SW480 (cell line): Measurements from ENCODE around the gene KCNMA1.
A peak's percentile ranks its signal among the peaks of the same experiment; 100 is the strongest.

Experiments
- DNase-seq: peaks from one replicate; pipeline ENCODE4 v3.0.0-alpha.2; 2016; ENCODE audit warnings: low spot score

The KCNMA1 gene

GRCh38 chr10:77328272-77328816 is 309.3 kb downstream of the KCNMA1 start:
- DNase-seq, result no peak

- DNase-seq, result no peak
These were observed 312.4 kb downstream of the KCNMA1 start for GRCh38 chr10:77325233-77325537.

GRCh38 chr10:77321838-77322237 is 315.8 kb downstream of the KCNMA1 start:
- DNase-seq, result no peak

- DNase-seq, result no peak
These were observed 316.6 kb downstream of the KCNMA1 start for GRCh38 chr10:77320971-77321471.

- no peak for DNase-seq
These were observed 318.1 kb downstream of the KCNMA1 start for GRCh38 chr10:77319557-77319956.

- DNase-seq, result no peak
These were observed 318.9 kb downstream of the KCNMA1 start for GRCh38 chr10:77318739-77319138.

GRCh38 chr10:77317221-77317620 is 320.4 kb downstream of the KCNMA1 start:
- peak; percentile 9 for DNase-seq

GRCh38 chr10:77315496-77316129 is 322.0 kb downstream of the KCNMA1 start:
- no peak for DNase-seq

GRCh38 chr10:77313066-77313750 is 324.4 kb downstream of the KCNMA1 start:
- no peak for DNase-seq

- DNase-seq, result no peak
These were observed 326.4 kb downstream of the KCNMA1 start for GRCh38 chr10:77311186-77311585.

GRCh38 chr10:77310288-77310840 is 327.2 kb downstream of the KCNMA1 start:
- DNase-seq, result no peak

GRCh38 chr10:77309509-77309908 is 328.1 kb downstream of the KCNMA1 start:
- DNase-seq, result no peak

GRCh38 chr10:77309092-77309491 is 328.5 kb downstream of the KCNMA1 start:
- no peak for DNase-seq

GRCh38 chr10:77308084-77308732 is 329.4 kb downstream of the KCNMA1 start:
- no peak for DNase-seq

GRCh38 chr10:77306666-77307065 is 330.9 kb downstream of the KCNMA1 start:
- DNase-seq, result no peak

- no peak for DNase-seq
These were observed 331.7 kb downstream of the KCNMA1 start for GRCh38 chr10:77305650-77306632.

- DNase-seq, result no peak
These were observed 333.4 kb downstream of the KCNMA1 start for GRCh38 chr10:77304192-77304591.

GRCh38 chr10:77301305-77301730 is 336.3 kb downstream of the KCNMA1 start:
- DNase-seq, result no peak

GRCh38 chr10:77300682-77301302 is 336.8 kb downstream of the KCNMA1 start:
- no peak for DNase-seq

- no peak for DNase-seq
These were observed 338.3 kb downstream of the KCNMA1 start for GRCh38 chr10:77299320-77299719.

- DNase-seq, result peak; percentile 68
These were observed 340.2 kb downstream of the KCNMA1 start for GRCh38 chr10:77297393-77297739.
